Astrocyte of the spinal cord (primary cell): Measurements from ENCODE around the gene IL15RA.

Source experiments
- DNase-seq: peaks from one replicate; pipeline ENCODE4 v3.0.0; 2011; ENCODE audit warnings: low read depth, low spot score
- H3K4me3 ChIP-seq: 2 replicates; pipeline ENCODE4 v1.5.1; 2011; ENCODE audit warnings: low read depth, mild to moderate bottlenecking, low read length, moderate library complexity
- CTCF ChIP-seq: IDR thresholded peaks from 2 replicates; pipeline ENCODE4 v1.5.1; 2012; ENCODE audit warnings: low read depth, mild to moderate bottlenecking, low read length, inconsistent platforms
- in situ Hi-C: cut with HindIII; loops from 2 replicates; pipeline ENCODE4 v1.10.0; 2017; ENCODE audit warnings: low sequenced_read_pairs

The IL15RA gene

GRCh38 chr10:5960070-5960972 lies 17.0 kb downstream of the IL15RA start:
- in situ Hi-C loops, result no loop called here
- no peak for TF ChIP-seq CTCF
- peak; percentile 15 for DNase-seq
- H3K4me3 ChIP-seq, result no peak overlapping the region

- in situ Hi-C loops, result no loop called here
- DNase-seq, result no peak
- TF ChIP-seq CTCF, result no peak
- H3K4me3 ChIP-seq, result no peak overlapping the region
Observed at GRCh38 chr10:5959581-5960069, 17.7 kb downstream of the IL15RA start.

GRCh38 chr10:5959142-5959541 lies 18.2 kb downstream of the IL15RA start:
- no peak for DNase-seq
- no peak overlapping the region for H3K4me3 ChIP-seq
- in situ Hi-C loops, result no loop called here
- no peak for TF ChIP-seq CTCF

- DNase-seq, result no peak
- TF ChIP-seq CTCF, result no peak
- no peak overlapping the region for H3K4me3 ChIP-seq
- in situ Hi-C loops, result no loop called here
Observed at GRCh38 chr10:5958675-5959074, 18.7 kb downstream of the IL15RA start.

- no peak for TF ChIP-seq CTCF
- in situ Hi-C loops, result no loop called here
- peak; percentile 47 for DNase-seq
- H3K4me3 ChIP-seq, result no peak overlapping the region
Observed at GRCh38 chr10:5958077-5958476, 19.3 kb downstream of the IL15RA start.

- DNase-seq, result no peak
- in situ Hi-C loops, result no loop called here
- no peak overlapping the region for H3K4me3 ChIP-seq
- no peak for TF ChIP-seq CTCF
Observed at GRCh38 chr10:5956146-5956936, 21.0 kb downstream of the IL15RA start.
